HG02973 (cell line): ENCODE data around the gene PICALM.
"Not testable (repeated sequence)": the region's sequence is repeated elsewhere in the genome, so short reads cannot be mapped to it uniquely, and the experiment has no call there.

Experiments used
- ATAC-seq: cut with Tn5 transposase; IDR thresholded peaks from one replicate; pipeline ENCODE4 v1.9.1; 2021; ENCODE audit warnings: moderate library complexity; ENCODE audit not compliant: unreplicated experiment

PICALM gene, protein sequence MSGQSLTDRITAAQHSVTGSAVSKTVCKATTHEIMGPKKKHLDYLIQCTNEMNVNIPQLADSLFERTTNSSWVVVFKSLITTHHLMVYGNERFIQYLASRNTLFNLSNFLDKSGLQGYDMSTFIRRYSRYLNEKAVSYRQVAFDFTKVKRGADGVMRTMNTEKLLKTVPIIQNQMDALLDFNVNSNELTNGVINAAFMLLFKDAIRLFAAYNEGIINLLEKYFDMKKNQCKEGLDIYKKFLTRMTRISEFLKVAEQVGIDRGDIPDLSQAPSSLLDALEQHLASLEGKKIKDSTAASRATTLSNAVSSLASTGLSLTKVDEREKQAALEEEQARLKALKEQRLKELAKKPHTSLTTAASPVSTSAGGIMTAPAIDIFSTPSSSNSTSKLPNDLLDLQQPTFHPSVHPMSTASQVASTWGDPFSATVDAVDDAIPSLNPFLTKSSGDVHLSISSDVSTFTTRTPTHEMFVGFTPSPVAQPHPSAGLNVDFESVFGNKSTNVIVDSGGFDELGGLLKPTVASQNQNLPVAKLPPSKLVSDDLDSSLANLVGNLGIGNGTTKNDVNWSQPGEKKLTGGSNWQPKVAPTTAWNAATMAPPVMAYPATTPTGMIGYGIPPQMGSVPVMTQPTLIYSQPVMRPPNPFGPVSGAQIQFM

DNA sequence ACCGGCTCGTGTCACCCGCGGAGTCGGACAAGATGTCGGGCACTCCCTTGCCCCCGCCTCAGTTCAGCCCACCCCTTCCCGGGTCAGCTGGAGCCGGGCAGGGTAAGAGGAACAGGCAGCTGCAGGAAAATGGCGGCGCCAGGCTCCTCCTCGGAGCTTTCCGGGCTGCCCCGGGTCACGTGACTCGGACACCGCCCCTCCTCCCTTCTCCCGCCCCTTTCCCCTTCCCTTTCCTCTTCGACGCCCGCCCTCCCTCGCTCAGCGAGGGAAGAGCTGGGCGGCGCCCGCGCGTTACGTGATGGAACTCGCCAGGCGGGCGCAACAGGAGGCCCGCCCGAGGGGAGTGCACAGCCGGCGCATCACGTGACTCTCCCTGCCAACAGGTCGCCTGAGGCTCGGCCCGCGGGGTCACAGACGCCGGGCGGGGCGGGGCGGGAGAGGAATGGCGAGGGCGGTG lies at the start of gene PICALM:
Gene PICALM, minus strand, starts transcription at position 134 of the 457 bp plus-strand sequence. CDS start 304 bp downstream, outside the sequence.
- ATAC-seq, result peak; percentile 76

DNA sequence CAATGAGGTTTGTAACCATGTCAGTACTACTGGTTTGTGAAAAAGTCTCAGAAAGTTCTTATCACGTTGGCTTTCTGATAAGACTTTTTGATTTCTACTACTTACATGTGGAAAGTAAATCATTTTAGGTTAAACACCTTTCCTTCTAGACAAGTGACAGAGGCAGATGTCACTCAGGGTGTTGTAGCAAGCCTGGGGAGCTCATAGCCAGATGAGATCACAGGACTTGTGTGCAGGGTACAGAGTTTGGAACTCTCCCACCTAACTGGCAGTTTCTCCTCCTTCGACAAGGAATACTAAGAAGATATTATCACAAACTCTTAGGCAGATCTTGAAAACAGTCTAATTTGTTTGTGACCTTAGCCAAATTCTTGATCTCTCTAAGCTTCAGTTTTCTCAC lies 49.4 kb upstream of the PICALM start:
- no peak for ATAC-seq

DNA sequence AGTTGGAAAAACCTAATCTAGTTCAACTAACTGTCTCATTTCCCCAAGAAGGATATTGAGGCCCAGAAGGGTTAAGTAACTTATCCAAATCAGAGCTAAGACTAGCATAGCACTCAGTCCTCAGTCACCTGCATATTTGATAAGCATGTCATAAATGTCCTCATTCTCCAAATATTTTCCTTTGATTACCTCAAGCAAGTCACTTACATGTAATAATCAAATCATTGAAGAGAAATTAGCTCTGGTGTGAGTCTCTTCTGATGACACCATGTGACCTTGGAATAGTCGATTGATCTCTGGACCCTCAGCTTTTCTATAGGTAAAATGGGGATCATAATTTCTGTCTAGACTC lies 48.8 kb upstream of the PICALM start:
- ATAC-seq, result no peak

DNA sequence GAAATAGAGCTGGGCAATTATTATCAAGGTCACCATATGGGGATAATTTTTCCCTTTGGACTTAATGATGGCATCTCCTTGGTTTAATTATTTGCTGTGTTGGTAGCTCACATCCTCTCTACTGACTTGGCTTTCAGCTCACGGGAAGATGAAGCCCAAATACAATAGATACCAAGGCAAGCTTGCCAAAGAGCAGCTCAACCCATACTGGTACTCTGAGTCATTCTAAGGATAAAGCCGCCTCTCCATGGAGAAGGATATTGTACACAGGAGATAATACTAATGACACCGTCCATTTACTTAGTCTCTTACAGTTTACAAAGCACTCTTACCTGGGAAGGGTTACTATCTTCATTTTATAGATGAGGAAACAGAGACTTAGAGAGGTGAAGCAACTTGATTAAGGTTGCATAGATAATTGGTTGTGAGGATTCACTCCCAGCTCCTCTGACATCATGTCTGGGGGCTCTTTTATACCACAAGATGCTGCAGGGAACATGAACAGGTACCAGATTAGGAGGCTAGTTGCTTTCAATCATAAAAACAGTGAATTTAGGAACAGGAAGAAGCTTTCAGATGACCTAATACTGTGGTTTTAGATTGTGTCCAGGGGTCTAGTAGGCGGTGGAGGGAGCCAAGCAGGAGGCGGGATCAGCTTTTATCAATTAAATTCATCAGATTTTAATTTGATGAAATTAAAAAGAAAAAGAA lies 48.3 kb upstream of the PICALM start:
- ATAC-seq, result no peak

DNA sequence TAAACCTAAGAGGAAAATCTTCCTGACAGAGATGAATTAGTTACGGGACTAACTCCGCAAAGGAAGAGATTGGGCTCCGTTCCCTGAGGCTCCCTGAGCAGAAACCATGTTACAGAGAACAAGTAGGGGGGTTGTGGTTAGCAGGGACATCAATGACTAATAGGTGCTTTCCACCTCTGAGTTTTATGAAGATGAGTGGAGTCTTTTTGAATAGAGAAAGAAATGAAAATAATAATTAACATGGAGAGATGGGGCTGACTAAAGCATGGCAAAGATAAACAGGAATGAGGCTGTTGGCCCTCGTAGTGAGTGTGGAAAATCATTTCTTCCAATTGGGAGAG lies 47.5 kb upstream of the PICALM start:
- ATAC-seq, result peak; percentile 93

DNA sequence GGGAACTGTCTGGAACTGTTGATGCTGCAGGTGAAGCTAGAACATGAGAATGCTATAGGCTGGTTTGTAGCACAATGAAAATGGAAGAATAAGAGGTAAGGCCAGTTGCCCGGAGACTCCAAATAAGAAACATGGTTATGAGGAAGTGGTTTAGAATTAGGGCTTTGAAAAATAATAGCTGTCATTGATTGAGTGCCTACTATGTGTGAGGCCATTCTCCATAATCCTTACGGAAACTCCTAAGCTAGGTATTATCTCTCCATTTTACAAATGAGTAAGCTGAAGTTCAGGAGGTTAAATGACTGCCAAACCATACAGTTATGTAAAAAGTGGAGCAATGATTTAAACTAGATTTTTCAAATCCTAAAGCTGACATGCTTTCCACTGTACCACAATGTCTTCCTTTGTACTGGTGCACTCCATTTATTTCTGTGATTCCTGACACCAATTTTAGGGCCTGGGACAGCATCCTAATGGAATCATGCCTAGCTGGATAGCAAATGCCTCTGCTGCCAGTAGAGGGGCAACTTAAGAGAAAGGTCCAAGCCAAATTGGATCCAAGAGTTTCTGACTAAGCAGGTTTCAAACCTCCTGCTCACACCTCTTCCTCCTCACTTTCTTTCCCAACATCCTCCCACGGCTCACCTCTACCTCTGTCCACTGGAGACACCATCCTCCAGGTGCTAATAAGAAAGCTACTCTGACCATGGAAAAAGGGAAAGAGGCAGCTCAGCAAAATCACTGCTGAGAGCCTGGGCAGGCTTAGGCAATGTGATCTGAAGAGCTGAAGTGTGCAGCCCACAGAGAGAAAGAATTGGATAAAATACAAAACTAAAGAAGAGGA lies 46.9 kb upstream of the PICALM start:
- peak; percentile 34 for ATAC-seq

DNA sequence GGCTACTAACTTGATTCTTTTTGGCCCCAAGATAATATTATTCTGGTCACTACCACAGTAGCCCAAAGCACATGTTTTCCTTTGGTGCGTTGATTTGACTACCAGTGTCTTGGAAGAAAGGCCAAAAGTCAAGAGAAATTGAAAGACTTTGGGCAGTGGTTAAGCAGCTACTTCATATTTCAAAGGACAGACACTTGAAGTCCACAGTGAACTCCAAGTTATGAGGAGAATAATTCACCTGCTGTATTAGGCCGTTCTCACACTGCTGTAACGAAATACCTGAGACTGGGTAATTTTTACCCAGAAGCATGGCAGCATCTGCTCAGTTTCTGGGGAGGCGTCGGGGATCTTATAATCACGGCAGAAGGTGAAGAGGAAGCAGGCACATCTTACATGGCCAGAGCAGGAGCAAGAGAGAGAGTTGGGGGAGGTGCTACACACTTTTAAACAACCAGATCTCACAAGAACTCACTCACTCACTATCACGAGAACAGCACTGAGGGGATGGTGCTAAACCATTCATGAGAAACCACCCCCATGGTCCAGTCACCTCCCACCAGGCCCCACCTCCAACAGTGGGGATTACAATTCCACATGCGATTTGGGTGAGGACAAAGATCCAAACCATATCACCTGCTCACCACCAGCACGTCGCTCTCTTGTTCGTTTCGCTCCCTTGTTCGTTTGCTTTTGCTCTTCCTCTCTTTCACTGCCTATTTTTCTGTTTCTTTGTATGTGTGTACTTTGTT lies 40.2 kb upstream of the PICALM start:
- no peak for ATAC-seq

DNA sequence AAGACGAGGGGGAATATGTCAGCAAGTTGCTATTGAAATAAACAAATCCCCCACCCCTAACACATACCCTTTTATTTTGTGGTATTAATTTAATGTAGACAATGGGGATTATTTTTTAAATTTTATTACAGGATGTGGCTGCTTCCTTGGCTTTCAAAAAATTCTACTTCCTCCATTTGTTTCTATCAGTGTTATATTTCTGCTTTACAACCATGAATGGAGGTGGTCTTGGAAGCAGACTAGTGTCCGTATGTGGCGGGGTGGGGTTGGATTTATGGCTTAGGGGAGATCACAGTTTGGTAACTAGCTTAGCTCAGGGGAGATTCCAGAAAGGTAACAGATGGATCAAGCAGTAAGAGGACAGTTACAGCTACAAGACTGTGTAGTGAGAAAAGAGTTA lies 39.3 kb upstream of the PICALM start:
- no peak for ATAC-seq

DNA sequence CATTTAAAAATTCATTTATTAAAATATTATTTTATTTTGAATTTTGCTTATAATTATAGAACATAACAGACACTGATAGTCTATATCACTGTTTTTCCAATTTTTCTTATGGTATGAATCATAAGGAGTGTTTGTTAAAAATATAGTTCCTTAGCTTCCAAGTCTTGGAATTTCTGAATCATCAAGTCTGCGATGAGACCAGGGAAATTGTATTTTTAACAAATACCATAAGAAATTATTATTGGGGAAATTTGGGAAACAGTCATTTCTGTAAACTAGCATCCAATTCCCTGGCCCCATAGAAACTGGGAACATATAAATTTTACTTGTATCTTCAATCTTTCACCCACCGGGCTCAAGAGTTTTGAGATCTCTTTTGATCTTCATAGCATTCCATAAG lies 38.0 kb upstream of the PICALM start:
- ATAC-seq, result no peak

DNA sequence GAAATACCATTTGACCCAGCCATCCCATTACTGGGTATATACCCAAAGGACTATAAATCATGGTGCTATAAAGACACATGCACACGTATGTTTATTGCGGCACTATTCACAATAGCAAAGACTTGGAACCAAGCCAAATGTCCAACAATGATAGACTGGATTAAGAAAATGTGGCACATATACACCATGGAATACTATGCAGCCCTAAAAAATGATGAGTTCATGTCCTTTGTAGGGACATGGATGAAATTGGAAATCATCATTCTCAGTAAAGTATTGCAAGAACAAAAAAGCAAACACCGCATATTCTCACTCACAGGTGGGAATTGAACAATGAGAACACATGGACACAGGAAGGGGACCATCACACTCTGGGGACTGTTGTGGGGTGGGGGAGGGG lies 37.1 kb upstream of the PICALM start:
- ATAC-seq, result not testable (repeated sequence)

DNA sequence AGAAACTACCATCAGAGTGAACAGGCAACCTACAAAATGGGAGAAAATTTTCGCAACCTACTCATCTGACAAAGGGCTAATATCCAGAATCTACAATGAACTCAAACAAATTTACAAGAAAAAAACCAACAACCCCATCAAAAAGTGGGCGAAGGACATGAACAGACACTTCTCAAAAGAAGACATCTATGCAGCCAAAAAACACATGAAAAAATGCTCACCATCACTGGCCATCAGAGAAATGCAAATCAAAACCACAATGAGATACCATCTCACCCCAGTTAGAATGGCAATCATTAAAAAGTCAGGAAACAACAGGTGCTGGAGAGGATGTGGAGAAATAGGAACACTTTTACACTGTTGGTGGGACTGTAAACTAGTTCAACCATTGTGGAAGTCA lies 36.7 kb upstream of the PICALM start:
- ATAC-seq, result not testable (repeated sequence)

DNA sequence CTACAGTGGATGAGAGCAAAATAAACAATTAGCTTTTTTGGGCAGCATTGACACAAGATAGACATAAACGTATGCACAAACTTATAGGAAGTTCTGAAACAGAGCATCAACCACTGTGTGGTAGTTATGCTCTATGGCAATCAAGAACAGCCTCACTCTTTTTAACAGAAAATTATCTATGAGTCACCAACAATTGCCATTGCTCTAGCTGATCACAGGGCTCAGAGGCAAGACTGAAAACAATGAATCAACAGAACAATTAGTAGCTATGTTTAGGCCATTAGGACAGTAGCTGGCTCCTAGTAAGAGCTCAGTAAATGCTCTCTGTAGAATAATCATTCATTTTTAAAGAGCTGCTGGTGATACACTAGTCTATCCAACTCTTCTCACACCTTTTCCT lies 34.9 kb upstream of the PICALM start:
- ATAC-seq, result no peak

DNA sequence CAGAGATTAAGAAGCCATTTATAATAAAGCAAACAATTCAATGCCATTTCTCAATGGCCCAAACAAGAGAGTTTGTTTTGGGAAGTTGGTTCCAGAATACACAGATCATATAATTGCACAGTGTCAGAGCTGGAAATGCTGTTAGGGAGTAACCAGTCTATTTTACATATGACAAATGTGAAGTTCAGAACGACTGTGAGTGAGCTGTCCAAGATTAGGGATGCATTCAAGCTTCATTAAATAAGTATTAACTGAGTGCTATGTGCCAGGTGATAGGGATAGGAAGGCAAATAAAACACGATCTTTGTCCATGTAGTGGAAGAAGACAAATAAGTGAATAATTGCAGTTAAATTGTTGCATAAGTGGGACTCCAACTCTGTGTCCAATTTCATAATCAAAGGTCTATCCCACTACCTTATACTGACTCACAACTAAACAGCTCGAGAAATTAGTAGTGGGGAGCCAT lies 33.1 kb upstream of the PICALM start:
- no peak for ATAC-seq

DNA sequence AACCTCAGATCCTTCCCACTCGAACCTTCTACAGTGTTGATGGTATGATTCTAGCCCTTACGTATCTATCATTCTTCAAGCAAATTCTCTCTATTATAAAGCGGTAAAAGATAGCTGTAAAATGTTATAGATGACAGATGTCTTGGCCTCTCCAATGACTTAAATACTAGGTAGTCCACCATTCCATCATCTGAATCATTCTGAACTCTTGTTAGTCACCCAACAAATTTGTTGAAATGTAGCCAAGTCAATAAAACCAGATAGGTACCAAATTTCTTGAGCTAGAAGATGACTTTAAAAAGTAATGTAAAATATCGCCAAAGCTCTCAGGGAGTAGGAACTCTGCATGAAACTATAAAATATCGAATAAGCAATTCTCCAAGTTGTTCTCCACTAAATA lies 32.6 kb upstream of the PICALM start:
- no peak for ATAC-seq

DNA sequence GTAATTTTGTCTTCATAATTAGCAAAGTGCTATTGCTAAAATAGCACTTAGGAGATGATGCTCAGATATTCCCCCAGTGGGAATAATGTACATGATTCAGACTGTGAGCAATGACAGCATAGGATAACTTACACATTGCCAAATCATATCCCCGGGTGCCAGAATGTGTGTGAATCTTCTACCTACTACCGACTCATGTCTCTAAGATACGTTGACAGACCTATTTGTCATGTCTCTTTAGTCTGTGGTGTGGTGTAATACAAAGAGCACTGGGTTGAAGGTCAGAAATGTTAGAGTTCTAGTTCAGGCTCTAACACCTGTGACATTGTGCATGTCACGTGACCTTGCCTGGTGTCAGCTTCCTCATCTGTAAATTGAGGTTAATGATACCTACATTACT lies 31.0 kb upstream of the PICALM start:
- no peak for ATAC-seq

DNA sequence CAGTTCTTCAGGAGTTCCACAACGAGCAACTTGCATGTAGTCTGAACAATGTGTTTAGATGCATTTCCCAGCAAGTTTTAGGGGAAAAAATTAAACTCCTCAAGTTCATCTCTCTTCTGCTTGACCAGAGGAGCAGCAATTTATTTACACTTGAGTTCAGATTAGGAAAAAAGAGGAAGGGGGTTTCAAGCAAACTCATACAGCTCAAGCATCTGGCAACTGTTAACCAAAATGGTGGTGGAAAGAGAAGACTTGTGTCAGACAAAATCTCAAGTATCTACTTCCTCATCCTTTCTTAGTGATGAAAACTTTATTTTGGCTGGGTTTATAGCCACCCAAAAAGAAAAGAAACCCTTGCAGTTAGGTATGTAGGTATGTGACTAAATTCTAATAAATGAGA lies 29.1 kb upstream of the PICALM start:
- ATAC-seq, result no peak

DNA sequence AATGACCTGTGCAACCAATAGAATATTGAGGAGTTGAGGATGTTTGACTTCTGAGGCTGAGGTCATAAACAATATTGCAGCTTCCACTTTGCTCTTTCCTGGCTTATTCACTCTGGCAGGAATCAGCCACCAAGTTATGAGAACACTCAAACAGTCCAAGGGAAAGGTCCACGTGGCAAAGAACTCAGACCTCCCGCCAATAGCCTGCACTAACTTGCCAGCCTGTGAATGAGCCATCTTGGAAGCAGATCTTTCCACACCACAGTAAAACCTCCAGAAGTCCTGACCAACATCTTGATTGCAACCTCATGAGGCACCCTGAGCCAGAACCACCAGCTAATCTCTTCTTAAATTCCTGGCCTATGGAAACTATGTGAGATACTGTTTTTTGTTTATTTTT lies 22.7 kb upstream of the PICALM start:
- ATAC-seq, result no peak

DNA sequence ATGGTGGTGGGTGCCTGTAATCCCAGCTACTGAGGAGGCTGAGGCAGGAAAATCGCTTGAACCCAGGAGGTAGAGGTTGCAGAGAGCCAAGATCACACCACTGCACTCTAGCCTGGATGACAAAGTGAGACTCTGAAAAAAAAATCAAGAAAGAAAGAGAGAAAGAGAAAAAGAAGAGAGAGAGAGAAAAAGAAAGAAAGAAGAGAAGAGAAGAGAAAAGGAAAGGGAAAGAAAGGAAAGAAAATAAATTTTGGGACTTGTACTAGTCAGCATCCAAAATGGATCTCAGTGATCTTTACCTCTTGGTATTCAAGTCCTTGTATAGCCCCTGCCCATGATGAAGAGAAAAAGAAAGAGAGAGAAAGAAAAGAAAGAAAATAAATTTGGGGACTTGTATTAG lies 22.2 kb upstream of the PICALM start:
- no peak for ATAC-seq

DNA sequence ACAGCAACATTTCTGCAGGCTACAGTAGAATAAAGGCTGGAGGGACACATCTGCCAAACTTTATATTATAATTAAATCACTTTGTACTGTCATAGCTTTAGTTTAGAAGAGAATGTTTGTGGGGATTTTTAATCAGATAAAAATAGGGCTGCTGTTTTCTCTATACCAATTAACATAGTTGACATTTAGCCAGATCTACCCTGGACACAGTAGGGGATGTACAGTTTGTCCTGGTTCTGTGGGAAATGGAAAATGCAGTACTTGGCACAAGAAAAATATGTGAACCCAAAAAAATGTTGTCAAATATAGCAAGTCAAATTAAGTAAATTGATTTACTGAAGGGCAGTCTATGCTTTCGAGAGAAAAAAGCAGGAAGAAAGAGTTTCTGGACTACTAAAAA lies 20.8 kb upstream of the PICALM start:
- no peak for ATAC-seq

DNA sequence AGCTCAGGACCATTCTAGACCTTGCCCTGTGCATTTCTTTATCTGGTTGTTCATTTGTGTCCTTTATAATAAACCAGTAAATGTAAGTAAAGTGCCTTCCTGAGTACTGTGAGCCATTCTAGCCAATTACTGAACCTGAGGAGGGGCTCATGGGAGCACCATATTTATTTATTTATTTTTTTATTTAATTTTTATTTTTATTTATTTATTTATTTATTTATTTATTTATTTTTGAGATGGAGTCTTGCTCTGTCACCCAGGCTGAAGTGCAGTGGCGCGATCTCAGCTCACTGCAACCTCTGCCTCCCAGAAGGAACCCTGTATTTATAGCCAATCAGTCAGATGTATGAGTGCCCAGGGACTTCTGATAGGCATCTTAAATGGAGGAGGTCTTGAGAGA lies 18.8 kb upstream of the PICALM start:
- not testable (repeated sequence) for ATAC-seq
